ENCODE data around the gene STK24.
"Not testable (repeated sequence)": the region's sequence is repeated elsewhere in the genome, so short reads cannot be mapped to it uniquely, and the experiment has no call there.

STK24 gene

DNA sequence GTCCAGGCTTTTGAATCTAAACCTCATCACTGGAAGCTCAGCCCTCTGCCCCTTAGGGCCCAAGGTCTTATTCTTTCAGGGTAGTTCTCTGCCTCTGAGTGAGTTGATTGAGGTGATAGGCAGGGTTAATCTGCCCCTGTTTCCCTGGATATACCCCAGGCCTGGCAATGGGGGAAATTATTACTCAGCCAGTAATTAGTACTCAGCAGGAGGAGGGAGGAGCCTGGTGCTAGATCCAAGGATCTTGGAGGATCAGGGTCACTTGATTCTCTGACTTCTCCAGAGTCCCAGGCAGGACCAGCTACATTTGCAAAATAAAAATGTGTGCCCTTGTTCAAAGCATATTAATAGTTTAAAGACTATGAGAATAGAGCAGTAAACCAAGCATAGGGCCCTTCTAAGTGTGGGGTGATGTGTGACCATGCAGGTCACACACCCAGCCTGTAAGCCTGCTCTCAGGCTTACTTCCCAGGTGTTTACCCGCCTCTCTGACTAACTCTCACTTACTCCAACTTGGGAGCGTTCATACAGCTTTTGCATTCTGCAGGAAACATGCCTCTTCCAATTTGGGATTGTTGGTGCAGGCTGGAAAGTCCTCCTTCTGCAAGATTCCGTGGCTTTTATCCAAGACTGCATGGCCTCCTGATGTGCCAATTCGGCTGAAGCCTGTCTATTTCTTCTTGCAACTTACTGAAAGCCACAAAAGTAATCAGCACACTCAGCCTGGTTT, 7.9 kb upstream of the STK24 start:
- no peak overlapping the region for H3K4me3 ChIP-seq (ENCODE audit: low read depth, low read length)

DNA sequence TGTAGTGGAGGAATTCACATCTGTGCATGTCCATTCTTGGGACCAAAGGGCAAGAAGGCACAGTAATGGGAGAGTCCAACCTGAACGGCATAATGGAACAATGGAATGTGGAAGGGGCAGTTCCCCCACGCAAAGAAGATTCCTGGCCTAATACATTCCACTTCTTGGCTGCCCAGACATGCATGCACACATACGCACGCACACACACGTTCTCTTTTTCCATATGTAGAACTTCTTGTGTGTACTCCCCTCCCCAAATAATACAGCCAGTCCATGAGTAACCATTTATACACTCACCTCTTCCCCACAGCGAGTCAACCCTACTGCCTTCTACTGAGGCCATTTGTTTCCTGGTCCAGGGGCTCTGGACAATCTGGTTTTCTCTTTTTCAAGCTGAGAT, 6.0 kb upstream of the STK24 start:
- no peak overlapping the region for H3K4me3 ChIP-seq (ENCODE audit: low read depth, low read length)

DNA sequence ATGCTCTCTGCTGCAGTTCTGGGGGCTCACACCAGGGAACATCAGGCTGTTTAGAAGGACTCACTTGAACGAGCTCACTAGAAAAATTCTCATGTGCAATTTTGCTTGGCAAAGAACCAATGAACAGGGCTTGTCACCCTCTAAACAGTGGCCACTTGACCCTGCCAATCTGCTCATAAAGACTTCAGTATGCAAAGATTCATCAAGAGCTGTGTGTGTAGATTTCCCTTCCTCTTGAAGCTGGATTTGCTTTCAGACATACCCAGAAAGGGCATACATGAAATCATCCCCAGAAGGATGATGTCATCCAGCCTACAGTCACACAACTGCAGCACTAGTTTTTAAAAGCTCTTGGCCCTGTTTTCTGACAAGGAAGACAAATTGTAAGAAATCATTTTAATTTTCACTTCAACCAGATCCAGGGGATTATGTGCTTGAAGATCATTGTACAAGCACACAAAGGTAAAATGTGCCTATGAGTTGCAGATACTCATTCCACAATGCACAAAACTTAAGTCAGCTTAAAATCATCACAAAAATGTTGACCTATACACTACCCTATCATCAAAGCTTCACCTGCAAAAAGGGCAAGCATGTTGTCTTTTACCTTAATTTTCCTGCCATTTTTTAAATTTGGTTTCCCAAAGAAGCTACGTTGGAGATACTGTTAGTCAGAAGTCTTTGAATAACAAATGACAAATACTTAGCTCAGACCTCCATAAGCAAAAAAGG, 5.2 kb upstream of the STK24 start:
- H3K4me3 ChIP-seq (ENCODE audit: low read depth, low read length), result no peak overlapping the region

DNA sequence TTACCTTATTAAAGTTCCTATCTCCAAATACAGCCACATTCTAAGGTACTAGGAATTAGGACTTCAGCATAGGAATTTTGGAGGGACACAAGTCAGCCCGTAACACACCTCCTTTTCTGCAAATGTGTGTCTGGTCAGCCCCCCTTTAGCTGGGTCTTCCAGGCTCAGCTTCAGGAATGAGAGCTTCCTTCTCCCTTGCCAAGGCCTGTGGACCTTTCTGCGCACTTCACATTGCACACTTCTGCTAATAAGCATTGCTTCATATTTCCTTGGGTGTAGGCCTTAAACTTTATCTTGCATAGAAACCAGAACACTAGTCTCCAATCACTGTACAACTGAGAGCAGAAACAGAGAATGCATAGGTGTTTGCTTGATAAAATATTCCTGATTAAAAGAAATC, 4.5 kb upstream of the STK24 start:
- no peak overlapping the region for H3K4me3 ChIP-seq (ENCODE audit: low read depth, low read length)

DNA sequence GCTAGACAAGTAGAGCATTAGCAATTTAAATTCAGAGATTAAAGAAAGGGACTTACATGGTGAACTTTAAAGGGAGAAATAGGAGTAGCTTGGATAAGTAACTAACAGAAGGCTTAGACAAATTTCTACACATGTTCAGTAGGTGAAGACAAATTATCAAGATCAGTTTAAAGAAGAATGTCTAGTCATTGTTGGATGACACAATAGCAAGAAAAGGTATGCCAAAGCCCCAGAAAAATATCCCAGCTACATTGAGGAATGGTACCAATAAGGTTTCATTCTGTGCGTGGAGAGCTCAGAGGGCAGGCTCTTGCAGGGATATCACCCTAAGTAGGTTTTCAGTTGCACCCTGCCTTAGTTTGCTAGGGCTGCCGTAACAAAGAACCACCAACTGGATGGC, 3.5 kb upstream of the STK24 start:
- no peak overlapping the region for H3K4me3 ChIP-seq (ENCODE audit: low read depth, low read length)

DNA sequence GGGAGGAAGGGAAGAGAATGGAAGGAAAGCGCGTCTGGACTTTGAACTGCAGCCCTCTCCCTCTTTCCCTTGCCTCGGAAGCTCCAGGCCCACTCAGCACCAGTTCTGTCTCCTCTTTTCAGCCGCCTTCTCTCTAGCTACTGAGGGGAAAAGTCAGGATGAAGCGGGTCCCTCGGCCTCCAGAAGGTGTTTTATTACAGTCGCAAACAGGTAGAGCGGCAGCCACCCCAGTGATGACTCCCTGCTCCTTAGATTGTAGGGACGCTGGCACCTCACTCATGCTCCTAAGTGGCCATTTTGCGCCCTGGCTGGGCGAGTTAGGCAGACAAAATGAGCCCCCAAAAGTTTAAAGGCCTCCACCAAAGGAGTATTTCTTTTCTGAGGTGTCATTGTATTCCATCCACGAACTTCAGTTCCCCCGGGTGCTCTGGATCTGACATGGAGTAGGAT, 954 bp upstream of the STK24 start:
- peak overlapping the region; percentile 68 for H3K4me3 ChIP-seq (ENCODE audit: low read depth, low read length)

DNA sequence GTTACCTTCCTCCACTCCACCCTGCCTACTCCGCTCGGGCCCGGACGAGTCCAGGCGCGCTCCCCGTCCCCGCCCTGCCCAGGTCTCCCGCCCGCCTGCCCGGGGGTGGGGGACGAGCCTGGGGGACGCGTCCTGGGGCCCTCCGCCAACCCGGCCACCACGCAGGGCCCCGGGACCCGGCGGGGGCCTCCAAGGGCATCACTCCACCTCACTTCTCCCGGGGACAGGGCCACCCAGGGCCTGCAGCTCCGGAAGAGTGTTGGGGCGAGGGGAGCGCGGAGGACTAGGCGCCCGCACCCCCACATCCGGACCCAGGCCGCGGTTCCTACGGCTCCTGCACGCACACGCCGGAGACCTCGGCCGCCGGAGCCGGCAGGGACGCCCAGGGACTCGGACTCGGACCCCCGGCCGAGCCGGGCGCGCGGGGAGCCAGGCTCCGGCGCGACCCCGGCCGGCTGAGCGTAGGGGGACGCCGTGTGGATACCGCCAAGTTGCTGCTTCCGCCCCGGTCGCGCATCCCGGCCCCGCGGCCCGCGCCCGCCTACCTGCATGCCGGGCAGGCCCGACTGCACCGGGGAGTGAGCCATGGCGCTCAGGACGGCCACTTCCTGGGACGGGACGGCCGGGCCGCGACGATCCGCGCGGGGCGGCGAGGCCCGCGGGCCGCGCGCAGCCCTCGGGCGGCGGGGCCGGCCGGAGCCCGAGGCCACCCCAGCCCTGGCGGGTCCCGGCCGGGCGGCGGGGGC, 534 bp downstream of the STK24 start:
- H3K4me3 ChIP-seq (ENCODE audit: low read depth, low read length), result peak overlapping the region; percentile 65

DNA sequence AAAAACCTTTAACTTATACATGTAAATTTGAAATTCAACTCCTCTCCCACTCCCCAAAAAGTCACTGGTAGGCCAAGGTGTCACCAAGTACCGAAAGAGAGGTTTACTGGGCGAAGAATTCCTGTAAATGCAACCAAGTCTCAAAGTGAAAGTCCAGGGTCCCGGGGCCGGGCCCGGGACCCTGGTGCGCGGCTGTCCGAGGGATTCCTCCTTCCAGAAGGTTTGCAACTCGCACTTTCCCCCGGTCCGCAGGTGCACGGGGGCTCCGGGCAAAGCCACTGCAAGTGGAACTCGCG, 1.1 kb downstream of the STK24 start:
- peak overlapping the region; percentile 65 for H3K4me3 ChIP-seq (ENCODE audit: low read depth, low read length)

DNA sequence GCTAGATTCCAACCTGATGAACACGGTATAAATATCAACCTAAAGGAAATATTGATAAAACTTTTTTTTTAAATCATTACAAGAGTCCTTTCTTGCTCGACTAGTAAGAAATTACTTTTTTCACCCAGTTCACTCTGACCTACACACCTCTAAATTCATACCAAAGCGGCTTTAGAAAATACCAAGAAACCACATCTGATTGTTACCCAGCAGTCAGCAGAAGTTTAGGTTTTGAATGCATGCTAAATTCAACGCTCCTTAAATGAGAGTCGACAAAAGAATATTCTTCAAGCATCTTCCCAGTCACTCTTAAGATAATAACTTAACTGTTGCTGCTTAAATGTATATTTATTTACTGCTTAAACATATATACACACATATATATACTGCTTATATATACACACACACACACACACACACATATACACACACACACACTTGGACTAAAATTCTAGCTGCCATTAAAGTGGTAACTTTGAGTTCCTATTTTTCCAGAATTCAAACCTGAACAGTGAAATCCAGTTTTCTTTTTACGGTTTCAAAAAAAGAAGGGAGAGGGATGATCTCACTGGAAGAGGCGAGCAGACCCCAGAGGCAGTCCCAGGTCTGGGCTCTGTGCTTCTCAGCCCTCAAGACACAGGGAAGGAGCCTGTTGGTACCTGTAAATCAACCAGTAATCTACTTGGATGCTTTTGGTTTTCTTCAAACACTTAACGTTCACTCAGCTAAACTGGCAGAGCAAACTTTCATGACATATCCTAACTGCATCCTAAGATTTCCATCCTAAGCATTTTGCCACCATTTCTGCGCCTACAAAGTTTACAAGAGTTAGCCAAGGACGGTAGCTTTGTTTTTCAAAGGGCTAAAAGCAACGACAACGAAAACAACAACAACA, 1.7 kb downstream of the STK24 start:
- H3K4me3 ChIP-seq (ENCODE audit: low read depth, low read length), result peak overlapping the region; percentile 65

DNA sequence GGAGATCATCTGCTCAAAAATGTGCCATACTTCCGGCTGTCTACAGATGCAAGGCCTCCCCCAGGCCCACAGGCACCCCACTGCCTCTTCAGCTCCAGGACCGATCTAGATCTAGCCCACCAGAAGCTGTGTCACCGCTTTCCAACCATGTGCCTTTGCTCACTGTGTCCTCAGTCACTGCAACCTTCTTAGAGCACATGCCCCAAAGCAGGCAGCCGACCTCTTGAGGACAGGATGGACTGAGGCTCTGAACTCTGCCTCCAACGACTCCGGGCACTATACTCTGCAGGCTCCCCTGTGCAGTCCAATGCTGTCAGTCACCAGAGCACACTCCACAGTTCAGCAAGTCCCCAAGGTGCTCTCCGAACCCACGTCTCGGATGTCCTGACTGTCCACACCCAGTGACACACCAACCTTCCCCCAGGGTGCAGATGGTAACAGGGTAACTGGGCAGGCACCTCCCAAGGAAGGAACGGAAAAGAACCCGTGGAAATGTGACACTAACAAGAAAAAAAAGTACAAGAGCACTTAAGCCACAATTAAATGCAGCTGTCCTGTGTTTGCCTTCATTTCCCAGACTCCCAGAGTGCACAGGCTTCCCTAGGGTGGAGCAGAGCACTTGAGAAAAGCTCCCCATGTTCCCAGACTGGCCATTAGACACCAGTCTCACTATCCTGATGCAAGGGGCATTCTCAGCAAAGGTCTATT, 4.8 kb downstream of the STK24 start:
- H3K4me3 ChIP-seq (ENCODE audit: low read depth, low read length), result no peak overlapping the region

DNA sequence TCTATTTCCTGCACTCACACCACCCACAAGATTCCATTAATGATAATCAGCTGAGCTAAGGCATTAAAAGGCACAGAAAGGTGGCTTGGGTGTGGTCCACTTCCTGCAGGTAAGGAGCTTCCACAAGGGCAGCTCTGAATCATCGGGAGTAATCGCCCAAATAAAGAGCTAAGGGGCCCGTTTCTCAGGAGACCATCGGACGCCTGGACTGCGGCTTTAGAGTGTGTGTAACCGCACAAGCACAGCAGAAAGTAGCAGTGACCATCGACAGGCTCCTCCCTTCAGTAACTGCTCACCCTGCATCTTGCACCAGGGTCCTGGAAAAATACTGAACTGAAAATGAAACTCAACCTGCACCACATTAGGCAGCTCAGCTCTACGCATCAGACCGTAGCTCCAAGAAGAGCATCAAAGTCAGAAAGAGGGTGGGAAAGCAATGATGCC, 6.0 kb downstream of the STK24 start:
- no peak overlapping the region for H3K4me3 ChIP-seq (ENCODE audit: low read depth, low read length)

DNA sequence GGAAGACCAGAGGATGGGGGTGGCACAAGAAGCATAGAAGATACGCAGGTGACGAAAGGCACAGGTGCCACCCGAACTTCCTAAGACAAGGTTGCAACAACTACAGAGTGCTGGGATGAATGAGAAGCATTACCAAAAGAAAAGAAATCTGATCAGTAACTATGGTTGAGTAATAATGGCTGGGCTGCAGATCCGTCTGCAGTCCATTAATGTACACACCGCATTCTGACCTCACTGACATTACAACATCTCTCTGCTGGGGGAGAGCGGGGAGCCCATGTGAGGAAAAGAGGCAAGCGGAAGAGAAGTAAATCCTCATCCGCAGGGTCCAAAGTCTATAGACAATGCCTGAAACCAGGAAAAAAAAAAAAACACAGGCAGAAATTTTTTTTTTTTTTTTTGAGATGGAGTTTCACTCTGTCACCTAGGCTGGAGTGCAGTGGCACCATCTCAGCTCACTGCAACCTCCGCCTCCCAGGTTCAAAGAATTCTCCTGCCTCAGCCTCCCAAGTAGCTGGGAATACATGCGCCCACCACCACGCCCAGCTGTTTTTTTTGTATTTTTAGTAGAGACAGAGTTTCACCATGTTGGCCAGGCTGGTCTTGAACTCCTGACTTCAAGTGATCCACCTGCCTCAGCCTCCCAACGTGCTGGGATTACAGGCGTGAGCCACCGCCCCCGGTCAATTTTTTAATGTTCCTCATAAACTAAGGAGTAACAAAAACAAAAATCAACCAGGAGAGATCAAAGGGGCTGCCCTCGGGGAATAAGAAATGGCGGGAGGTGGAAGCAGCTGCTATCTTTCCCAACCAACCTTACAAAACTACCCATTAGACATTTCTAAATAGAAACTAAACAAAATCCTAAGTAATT, 7.2 kb downstream of the STK24 start:
- H3K4me3 ChIP-seq (ENCODE audit: low read depth, low read length), result not testable (repeated sequence)

DNA sequence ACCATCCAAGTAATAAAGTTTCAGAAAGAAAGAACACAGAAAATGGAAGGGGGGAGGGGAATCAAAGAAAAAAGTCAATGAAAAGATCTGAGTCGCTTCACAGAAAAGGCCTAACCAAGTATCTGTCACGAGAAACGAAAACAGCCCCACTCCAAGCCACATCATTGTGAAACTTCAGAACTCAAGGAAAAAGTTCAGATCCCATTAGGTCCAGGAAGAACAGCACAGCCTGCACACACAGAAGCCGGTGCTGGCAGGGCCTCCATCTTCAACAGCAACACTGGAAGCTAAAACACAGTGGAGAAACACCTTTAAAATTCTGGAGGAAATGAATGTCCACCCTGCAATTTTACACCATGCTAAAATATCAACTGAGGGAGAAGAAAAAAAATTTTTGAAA, 8.0 kb downstream of the STK24 start:
- no peak overlapping the region for H3K4me3 ChIP-seq (ENCODE audit: low read depth, low read length)

DNA sequence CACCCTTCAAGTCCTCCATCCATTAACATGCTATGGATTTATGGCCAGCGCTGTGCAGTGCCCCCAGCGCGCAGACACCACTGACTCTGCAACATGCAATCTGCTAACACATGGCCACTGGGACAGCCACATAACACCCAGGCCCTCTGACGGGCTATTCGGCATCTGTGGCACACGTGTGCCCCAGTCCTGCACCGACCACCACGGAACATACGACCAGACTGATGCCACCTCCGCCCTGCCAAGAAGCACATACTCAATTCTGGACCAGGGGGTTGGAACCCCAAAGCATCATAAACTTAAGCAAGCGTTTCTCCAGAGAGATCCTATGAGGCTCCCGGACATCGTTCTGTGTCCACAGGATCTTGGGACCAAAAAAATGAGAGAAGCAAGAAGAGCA, 9.8 kb downstream of the STK24 start:
- no peak overlapping the region for H3K4me3 ChIP-seq (ENCODE audit: low read depth, low read length)

DNA sequence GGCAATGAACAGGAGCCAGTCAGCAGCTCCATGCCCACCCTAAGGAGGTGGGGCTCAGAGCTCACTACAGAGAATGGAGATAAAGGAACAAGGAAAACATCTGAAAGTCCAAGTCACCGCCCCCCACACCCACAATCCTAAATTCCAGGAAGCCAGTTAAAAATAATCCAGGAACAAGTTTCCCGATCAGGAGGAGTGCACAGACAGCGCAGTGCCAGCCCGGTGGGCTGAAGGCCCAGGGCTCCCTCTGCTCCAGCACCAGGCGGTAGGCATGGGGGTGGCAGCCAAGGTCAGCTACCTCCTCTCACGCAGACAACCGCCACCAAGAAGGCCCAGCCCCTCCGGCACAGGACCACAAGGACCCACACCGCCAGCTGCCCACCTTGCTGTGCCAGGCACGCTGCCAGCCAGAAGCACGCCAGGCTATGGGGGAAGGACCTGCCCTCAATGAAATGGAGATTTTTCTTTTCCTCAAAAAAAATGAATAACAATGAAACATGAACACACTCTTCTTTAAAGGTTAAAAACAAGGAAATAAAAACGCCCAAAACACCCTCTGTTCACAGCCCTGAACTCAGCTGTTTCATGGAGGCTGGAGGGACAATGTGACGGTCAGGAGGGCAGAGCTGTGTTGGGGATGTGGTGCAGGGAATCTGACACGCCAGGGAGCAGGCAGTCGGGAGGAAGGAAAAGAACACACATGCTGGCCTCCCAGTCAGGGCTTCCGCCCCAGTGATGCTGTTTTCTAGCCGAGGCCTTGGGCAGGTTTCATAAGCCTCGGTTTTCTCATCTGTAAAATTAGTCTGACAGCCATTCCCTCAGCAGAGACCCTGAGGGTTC, 11.0 kb downstream of the STK24 start:
- H3K4me3 ChIP-seq (ENCODE audit: low read depth, low read length), result no peak overlapping the region

DNA sequence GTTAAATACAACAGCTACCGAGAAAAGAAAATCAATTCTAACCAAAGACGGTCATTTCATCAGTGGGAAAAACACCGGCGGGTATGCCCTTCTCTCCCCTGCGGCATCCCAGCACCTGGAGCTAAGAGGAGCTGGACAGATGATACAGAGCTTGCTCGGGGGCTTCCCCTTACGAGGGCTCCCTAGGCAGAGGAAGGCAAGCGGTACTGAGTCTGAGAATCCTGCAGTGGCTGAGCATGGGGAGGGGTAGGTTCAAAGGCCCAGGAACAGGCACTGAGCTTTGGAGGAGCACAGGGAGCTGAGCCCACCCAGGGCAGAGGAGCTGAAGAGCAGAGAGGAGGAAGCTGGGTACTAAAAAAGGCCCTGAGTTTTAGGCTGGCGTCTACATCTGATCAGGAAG, 12.7 kb downstream of the STK24 start:
- no peak overlapping the region for H3K4me3 ChIP-seq (ENCODE audit: low read depth, low read length)

DNA sequence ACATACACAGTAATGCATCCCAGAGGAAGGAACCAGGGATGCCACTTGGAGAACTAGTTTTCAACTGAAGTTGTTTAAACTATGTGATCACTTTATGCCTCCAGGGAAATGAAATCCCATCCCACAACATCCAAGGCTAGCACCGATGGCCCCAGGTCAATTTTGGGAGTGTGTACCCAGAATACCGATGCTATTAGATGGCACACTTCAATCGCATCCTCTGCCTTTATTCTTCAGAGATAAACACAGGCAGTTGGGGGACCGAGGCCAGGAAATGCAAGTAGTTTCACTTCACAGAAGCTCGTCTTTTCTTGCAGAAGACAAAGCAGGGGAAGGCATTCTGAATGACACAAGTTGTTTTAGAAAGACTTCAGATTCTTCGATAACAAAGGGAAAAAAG, 13.8 kb downstream of the STK24 start:
- no peak overlapping the region for H3K4me3 ChIP-seq (ENCODE audit: low read depth, low read length)

DNA sequence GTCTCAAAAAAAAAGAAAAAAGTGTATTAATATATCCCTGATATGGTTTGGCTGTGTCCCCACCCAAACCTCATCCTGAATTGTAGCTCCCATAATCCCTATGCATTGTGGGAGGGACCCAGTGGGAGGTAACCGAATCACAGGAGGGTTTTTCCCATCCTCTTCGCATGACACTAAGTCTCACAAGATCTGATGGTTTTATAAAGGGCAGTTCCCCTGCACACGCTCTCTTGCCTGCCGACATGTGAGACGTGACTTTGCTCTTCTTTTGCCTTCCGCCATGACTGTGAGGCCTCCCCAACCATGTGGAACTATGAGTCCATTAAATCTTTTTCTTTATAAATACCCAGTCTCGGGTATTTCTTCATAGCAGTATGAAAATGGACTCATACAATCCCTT, 17.7 kb downstream of the STK24 start:
- H3K4me3 ChIP-seq (ENCODE audit: low read depth, low read length), result no peak overlapping the region
